ENCODE results near the gene C20orf96.

- TF ChIP-seq GATA2 (IDR thresholded peaks at IDR 0.05; ENCODE audit: low read depth, low read length) (no peak), GATA3 (IDR thresholded peaks at IDR 0.05; ENCODE audit: low read depth, low read length) (no peak)
Observed at GRCh38 chr20:259981-260380, 30.6 kb downstream of the C20orf96 start.

Measured in SH-SY5Y (cell line).